IPS-18a (cell line): ENCODE results near the gene PHETA1.
"Not testable (repeated sequence)": the region's sequence is repeated elsewhere in the genome, so short reads cannot be mapped to it uniquely, and the experiment has no call there.

Experiments used
- H3K27ac ChIP-seq: one replicate; pipeline ENCODE4 v1.5.1; 2013; ENCODE audit warnings: low read length
- H3K27me3 ChIP-seq: one replicate; pipeline ENCODE4 v1.6.1; 2013; ENCODE audit warnings: mild to moderate bottlenecking, low read length; ENCODE audit not compliant: control insufficient read depth, insufficient read depth
- H3K36me3 ChIP-seq: one replicate; pipeline ENCODE4 v1.6.1; 2013; ENCODE audit warnings: low read depth, low read length; ENCODE audit not compliant: control insufficient read depth
- H3K4me1 ChIP-seq: one replicate; pipeline ENCODE4 v1.6.1; 2013; ENCODE audit warnings: low read depth, low read length; ENCODE audit not compliant: control insufficient read depth
- H3K4me3 ChIP-seq: one replicate; pipeline ENCODE4 v1.5.1; 2013; ENCODE audit warnings: low read length
- H3K9ac ChIP-seq: one replicate; pipeline ENCODE4 v1.6.1; 2013; ENCODE audit warnings: mild to moderate bottlenecking, low read length, moderate library complexity
- H3K9me3 ChIP-seq: one replicate; pipeline ENCODE4 v1.6.1; 2013; ENCODE audit warnings: low read depth, low read length; ENCODE audit not compliant: control insufficient read depth

PHETA1 gene

DNA sequence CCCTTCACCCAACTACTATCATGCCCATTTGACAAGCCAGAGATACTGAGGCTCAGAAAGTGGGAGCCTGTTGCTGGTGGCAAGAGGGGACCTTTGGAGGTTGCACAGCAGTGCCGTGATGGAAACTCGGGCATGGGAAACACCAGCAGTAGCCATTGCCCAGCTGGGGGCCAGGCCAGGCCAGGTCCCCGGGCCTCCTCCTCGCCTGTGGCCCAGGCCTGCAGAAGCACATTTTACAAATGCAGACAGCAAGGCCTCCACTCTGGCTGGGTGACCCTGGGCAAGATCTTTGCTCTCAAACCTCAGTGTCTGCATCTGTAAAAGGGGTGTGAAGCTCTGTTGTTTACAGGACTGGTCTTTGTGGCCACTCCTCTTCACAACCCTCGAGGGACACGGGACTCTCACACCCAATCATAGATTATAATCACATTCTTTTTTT is 32.3 kb upstream of the PHETA1 start:
- peaks cover 16% of the 10 kb centered on the region for H3K4me1 ChIP-seq
- H3K9me3 ChIP-seq: no peaks in the 10 kb centered on the region
- H3K9ac ChIP-seq: no peak overlapping the region
- no peak overlapping the region for H3K27ac ChIP-seq
- H3K36me3 ChIP-seq: no peaks in the 10 kb centered on the region
- H3K4me3 ChIP-seq: no peak overlapping the region
- H3K27me3 ChIP-seq: no peaks in the 10 kb centered on the region

- not testable (repeated sequence) for H3K36me3 ChIP-seq, H3K9ac ChIP-seq, H3K9me3 ChIP-seq, H3K27me3 ChIP-seq, H3K4me3 ChIP-seq, H3K27ac ChIP-seq
- peaks cover 16% of the 10 kb centered on the region for H3K4me1 ChIP-seq
Observed at GRCh38 chr12:111399741-111400404, 31.0 kb upstream of the PHETA1 start.

GRCh38 chr12:111398530-111398929 is 29.6 kb upstream of the PHETA1 start:
- no peak overlapping the region for H3K9ac ChIP-seq
- H3K27ac ChIP-seq: no peak overlapping the region
- no peak overlapping the region for H3K4me3 ChIP-seq
- H3K27me3 ChIP-seq: no peaks in the 10 kb centered on the region
- peaks cover 6% of the 10 kb centered on the region for H3K4me1 ChIP-seq
- no peaks in the 10 kb centered on the region for H3K36me3 ChIP-seq
- no peaks in the 10 kb centered on the region for H3K9me3 ChIP-seq

DNA sequence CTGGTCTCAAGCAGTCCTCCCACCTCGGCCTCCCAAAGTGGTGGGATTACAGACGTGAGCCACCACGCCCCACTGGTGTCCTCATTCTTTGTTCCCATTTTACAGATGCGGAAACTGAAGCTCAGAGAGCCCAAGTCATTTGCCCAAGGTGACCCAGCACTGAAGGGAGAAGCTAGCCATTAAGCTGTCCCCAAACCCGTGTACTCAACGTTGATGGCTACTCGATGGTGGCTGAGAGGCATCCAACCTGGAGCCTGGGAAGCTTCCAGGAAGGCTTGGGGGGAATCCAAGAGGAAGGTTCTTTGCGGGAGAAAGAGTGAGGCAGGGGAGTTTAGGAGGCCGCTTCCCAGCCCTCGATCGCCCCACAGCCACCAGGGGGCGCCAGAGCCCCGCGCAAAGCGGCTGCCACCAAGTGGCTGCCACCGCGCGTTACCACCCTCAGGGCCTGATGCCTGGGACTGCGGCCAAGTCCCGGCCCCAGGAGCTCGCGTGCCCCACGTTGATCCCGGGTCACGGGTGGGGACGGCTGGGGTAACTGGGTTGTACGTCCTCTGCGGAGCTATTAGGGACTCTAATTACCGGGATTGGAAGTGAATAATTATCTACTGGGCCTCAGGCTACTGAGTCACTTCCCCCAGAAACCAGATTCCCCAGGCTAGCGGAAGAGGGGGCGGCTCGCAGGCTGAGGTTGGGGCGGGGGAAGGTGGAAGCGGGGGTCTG is 28.0 kb upstream of the PHETA1 start:
- Histone ChIP-seq H3K27me3 (no peaks in the 10 kb centered on the region), H3K4me3 (no peak overlapping the region), H3K9me3 (no peaks in the 10 kb centered on the region), H3K27ac (no peak overlapping the region), H3K9ac (no peak overlapping the region), H3K36me3 (no peaks in the 10 kb centered on the region), H3K4me1 (no peaks in the 10 kb centered on the region)

- not testable (repeated sequence) for H3K9me3 ChIP-seq, H3K27me3 ChIP-seq, H3K27ac ChIP-seq, H3K9ac ChIP-seq, H3K4me3 ChIP-seq, H3K4me1 ChIP-seq, H3K36me3 ChIP-seq
Observed at GRCh38 chr12:111396271-111396670, 27.4 kb upstream of the PHETA1 start.

DNA sequence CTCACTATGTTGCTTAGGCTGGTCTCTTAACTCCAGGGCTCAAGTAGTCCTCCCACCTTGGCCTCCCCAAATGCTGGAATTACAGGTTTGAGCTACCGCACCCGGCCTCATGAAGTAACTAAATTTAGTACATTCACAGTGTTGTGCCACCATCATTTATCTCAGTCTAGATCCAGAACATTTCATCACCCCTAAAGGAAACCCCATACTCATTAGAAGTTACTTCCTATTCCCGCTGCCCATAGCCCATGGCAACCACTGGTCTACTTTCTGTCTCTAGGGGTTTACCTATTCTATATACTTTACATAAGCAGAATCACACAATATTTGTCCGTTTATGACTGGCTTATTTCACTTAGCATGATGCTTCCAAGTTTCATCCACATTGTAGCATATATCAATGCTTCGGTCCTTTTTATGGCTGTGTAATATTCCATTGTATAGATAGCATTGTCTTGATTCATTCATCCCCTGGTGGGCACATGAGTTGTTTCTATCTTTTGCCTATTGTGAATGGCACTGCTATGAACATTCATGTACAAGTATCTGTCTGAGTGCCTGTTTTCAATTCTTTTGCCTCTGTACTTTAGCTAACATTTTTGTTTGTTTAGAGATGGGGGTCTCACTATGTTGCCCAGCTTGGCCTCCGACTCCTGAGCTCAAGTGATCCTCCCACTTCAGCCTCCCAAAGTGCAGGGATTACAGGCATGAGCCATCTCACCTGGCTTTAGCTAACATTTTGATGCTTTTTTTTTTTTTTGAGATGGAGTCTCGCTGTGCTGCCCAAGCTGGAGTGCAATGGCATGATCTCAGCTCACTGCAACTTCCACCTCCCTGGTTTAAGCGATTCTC is 26.7 kb upstream of the PHETA1 start:
- Histone ChIP-seq H3K27ac (no peak overlapping the region), H3K36me3 (no peaks in the 10 kb centered on the region), H3K4me3 (no peak overlapping the region), H3K9me3 (no peaks in the 10 kb centered on the region), H3K4me1 (no peaks in the 10 kb centered on the region), H3K27me3 (no peaks in the 10 kb centered on the region), H3K9ac (no peak overlapping the region)

DNA sequence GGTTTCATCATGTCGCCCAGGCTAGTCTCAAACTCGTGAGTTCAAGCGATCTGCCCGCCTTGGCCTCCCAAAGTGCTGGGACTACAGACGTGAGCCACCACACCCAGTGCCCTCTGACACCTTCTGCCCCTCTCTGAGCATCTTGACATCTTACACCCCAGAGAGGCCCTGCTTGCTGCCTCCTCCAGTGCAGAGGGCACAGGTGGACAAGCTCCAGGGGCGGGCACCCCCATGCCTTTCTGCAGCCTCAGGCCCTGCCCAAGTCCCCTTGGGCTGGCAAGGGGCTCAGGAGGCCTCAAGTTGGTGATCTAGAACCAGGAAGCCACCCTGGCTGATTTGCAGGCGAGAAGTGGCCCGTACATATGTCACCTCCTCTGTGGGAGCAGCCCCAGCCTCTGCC is 25.6 kb upstream of the PHETA1 start:
- Histone ChIP-seq H3K9me3 (no peaks in the 10 kb centered on the region), H3K36me3 (no peaks in the 10 kb centered on the region), H3K27ac (no peak overlapping the region), H3K27me3 (no peaks in the 10 kb centered on the region), H3K4me3 (no peak overlapping the region), H3K4me1 (no peaks in the 10 kb centered on the region), H3K9ac (no peak overlapping the region)

DNA sequence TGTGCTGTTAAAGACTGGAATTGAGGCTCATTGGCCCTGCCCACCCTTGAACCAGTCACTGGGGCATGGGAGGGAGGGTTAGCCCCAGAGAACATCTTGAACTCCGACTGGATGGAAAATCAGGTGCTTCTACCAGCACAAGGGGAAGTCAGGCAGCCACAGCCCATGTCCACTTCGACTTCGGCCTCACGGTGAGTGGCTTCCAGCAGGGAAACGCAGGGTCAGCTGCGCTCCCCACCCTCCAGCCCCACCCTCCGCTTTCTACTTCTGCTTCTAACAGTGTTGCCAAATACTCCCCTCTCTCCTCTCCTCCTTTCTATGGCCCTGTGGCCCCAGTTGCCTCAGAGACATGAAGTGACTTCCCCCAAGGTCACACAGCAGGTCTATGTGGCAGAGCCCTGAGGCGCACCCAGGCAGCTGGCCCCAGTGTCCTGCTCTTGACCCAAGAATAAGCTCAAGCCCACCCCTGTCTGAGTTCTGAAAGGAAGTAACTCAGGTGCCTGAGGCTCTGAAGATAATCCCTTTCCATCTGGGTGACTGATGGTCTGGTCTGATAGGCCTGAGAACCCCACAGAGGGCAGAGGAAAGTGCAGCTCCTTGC is 24.9 kb upstream of the PHETA1 start:
- no peak overlapping the region for H3K4me3 ChIP-seq
- no peaks in the 10 kb centered on the region for H3K27me3 ChIP-seq
- H3K9ac ChIP-seq: no peak overlapping the region
- no peaks in the 10 kb centered on the region for H3K4me1 ChIP-seq
- H3K9me3 ChIP-seq: no peaks in the 10 kb centered on the region
- H3K27ac ChIP-seq: no peak overlapping the region
- no peaks in the 10 kb centered on the region for H3K36me3 ChIP-seq

- Histone ChIP-seq H3K9me3 (no peaks in the 10 kb centered on the region), H3K4me1 (no peaks in the 10 kb centered on the region), H3K4me3 (no peak overlapping the region), H3K36me3 (no peaks in the 10 kb centered on the region), H3K9ac (no peak overlapping the region), H3K27me3 (no peaks in the 10 kb centered on the region), H3K27ac (no peak overlapping the region)
Observed at GRCh38 chr12:111390910-111391309, 22.0 kb upstream of the PHETA1 start.

DNA sequence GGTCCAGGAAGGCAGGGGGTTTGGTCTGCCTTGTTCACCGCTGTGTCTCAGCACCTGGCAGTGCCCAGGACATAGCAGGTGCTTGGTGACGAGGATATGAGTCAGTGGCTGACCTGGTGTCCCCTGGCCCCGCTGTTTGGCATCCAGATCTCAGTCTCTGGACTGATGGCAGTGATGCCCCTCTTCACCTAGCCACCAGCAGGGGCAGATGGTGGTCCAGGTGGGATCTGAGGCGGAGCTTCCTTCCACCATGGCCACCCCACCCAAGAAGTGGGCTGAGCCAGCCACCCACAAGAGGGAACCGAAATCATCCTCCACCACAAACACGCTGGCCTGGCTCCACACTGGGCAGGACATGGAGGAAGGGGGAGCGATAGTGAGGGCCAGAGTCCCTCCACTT is 20.7 kb upstream of the PHETA1 start:
- Histone ChIP-seq H3K9ac (no peak overlapping the region), H3K36me3 (no peaks in the 10 kb centered on the region), H3K27ac (no peak overlapping the region), H3K9me3 (no peaks in the 10 kb centered on the region), H3K4me3 (no peak overlapping the region), H3K4me1 (no peaks in the 10 kb centered on the region), H3K27me3 (no peaks in the 10 kb centered on the region)

DNA sequence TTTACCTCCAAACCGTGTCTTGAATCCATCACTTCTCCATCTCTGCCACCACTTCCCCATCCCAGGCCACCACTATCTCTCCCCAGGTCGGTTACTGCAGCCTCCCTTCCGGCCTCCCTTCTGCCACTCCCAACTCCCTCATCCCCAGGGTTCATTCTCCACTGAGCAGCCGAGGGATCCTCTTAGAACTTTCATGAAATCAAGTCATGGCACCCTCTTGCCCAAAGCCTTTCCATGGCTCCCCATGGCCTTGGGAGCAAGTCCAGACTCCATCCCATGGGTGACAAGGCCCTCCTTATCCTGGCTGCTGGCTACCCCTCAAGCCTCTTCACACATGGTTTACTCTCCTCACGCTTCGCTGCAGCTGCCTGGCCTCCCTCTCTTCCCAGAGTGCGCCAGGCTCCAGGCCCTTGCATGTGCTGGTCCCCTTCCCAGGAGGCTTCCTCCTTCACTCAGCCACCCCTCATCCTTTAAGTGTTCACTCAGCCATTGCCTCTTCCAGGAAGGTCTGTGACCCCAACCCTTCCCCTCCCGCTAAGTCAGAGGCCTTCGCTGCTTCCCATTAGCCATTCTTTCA is 18.9 kb upstream of the PHETA1 start:
- no peak overlapping the region for H3K4me3 ChIP-seq
- no peaks in the 10 kb centered on the region for H3K4me1 ChIP-seq
- H3K27me3 ChIP-seq: no peaks in the 10 kb centered on the region
- no peaks in the 10 kb centered on the region for H3K36me3 ChIP-seq
- no peak overlapping the region for H3K27ac ChIP-seq
- no peaks in the 10 kb centered on the region for H3K9me3 ChIP-seq
- H3K9ac ChIP-seq: no peak overlapping the region
